GM19240 (cell line): ENCODE measurements around the gene PLEKHG7.

Experiments used
- DNase-seq: peaks from one replicate; pipeline ENCODE4 v3.0.0; 2011; ENCODE audit warnings: low spot score; ENCODE audit not compliant: insufficient read length

The PLEKHG7 gene

DNA sequence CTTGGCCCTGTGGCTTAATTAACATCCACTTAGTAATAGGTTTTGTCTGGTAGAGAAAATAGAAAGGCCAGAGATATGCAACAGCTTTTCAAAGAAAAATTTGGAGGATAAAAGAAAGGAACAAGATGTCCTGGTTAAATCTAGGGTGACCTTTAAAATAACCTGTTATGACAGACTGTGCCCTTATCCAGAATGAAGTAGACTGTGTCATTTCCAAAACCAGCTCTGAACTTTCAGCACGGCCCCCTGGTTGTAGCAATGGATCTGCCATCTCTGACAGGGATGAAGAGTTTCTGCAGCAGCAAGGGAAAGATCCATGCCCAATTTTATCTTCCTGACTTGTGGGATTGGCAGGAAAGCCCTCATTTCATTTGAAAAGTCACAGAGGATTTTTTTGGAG is 5.1 kb downstream of the PLEKHG7 start:
- DNase-seq = no peak

GRCh38 chr12:92715625-92716024 is 12.8 kb downstream of the PLEKHG7 start:
- no peak for DNase-seq

DNA sequence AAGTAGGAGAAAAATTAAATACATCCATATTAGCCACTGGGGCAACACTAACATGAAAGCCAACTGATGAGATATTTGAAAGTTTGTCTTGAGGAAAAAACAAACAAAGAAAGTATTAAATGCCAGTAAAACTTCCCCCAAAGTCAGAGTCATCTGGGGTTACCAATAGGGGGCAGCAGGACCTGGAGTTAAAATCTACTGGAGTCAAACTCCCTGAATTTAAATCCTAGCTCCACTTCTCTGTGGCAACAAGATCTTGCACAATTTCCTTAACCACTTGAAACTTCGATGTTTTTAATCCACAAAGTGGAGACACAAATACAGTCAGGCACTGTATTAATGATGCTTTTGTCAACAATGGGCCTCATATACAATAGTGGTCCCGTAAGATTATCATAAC is 14.4 kb downstream of the PLEKHG7 start:
- no peak for DNase-seq

- no peak for DNase-seq
Observed at GRCh38 chr12:92718483-92718990, 15.7 kb downstream of the PLEKHG7 start.

GRCh38 chr12:92719674-92720073 is 16.9 kb downstream of the PLEKHG7 start:
- no peak for DNase-seq

GRCh38 chr12:92721130-92721529 is 18.3 kb downstream of the PLEKHG7 start:
- DNase-seq = no peak

DNA sequence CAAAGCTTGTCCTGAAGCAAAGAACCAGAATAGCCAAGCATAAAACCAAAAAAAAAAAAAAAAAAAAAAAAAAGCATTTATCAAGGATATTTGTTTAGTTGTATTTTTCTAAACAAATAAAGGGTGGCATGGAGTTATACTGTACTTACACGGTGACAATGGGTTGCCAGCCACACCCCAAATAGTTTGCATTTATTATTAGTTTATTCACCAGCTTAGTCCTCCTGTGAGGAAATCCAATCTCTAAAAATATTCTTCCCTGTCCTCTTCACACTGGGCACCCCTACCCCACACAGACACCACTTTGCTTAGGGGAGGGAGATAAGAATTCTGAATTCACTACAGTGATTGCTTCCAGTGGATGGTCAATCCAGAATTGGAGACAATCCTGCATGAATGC is 18.9 kb downstream of the PLEKHG7 start:
- no peak for DNase-seq

DNA sequence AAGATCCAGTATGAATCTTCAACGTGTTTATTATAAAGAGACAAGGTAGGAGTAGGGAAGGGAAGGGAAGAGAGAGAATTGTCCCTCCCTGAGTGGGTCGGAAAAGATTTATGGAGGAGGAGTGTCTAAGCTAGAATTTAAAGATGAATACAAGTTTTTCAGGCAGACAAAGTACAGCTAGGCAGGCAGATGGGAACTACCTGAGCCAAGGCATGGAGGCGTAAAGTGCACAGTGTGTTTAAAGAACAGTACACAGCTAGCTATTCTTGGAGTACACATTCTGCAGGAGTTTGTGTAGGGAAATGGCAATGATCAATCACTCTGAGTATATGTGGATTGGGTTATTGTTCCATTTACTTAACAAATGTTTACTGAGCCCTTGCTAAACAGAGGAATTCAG is 20.1 kb downstream of the PLEKHG7 start:
- DNase-seq = no peak

DNA sequence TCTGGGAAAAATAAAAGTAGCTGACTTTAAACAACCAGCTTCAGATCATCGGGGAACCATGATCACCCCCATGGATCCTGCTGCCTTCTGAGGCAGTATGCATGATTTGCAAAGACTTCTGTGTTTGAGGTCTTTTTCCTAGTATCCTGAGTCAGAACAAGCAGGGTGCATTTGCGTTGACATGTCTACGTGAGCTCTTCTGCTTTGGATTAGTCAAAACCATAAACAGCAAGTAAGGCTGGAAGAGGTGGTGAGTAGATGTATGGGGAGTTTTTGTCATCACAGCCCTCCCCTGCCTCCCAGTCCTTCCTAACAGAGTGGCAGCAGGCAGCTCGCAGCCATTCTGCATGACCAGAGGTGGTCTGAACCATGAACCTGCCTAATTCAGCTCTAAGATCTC is 24.1 kb downstream of the PLEKHG7 start:
- no peak for DNase-seq

- no peak for DNase-seq
Observed at GRCh38 chr12:92729773-92730305, 27.1 kb downstream of the PLEKHG7 start.

DNA sequence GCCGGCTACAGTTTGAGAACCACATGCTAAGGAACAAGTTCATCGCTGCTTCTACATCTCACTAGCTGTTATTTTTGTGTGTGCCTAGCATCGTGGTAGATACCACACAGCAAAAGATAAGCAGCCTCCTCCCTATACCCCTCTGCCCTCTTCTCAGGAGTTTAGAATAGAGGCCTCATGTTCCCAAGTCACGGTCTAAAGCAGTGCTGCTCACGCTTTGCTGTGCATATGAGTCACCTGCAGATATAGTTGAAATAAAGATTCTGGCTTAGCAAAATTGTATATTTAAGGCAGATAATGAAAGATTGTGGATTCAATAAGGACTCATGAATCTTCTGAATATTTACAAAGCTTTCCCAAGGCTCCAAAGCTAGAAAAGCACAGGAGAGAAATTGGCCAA is 28.0 kb downstream of the PLEKHG7 start:
- DNase-seq = no peak

- DNase-seq = no peak
Observed at GRCh38 chr12:92732216-92732615, 29.4 kb downstream of the PLEKHG7 start.

GRCh38 chr12:92732716-92733115 is 29.9 kb downstream of the PLEKHG7 start:
- no peak for DNase-seq

- no peak for DNase-seq
Observed at GRCh38 chr12:92733181-92733580, 30.4 kb downstream of the PLEKHG7 start.

DNA sequence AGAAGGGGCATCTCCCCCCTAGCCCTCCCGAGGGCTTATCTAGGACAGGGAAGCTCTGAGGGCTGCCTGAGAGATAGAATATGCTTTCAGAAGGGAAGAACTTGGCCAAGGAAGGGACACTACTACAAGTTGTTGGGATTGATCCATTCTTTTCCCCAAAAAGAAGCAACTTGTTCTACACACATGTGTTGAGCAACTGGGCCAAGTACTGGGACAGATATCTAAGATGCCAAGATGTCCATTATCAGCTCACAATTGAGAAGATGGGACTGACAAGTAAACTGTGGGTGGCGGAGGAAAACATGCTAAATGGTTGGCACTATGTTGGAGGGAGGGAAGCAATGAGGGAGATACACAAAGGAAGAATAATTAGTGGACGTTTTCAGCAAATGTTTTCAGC is 30.9 kb downstream of the PLEKHG7 start:
- no peak for DNase-seq

DNA sequence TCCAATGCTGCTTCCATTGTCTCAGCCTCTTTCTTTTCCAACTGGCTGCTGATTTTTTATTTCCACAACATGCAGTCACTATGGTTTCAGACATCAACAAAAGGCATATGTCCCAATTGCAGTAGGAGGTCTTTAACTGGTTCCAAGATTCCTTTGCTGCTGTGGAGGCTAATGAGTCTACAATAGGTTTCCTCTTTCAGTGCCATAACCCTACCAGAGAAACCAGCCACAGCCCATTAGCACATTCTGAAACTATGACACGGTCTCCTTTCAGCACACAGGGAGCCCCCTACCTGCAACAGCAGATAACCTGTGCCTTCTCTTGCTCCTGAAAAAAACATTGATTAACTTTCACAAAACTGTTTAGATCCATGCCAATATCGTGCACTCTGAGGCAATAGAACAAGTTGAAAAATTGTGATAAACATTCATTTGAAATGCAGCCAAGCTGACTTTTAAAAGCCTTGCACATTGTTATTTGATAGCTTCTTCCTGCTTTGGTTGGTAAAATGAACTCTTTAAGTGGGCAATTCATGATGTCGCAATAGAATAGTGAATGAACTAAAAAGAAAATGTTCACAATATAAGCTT is 32.4 kb downstream of the PLEKHG7 start:
- DNase-seq = no peak

DNA sequence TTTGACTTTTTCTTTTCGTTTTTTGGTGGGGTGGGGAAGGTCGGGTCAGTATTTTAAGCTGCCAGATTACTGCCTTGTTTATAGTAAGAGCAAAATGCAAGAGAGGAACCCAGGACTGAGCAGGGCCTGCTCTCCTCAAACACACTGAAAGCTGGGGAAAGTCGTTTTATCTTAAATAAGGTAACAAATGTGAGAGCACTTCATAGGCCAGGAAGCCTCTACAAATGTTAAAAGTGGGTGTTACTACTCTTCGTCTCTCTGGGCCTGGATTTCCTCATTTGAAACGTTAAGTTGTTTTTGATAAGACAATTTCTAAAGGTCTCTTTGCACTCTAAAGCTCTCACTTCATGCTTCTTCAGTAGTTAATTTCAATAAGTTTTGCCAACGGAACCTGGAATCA is 33.8 kb downstream of the PLEKHG7 start:
- DNase-seq = no peak

DNA sequence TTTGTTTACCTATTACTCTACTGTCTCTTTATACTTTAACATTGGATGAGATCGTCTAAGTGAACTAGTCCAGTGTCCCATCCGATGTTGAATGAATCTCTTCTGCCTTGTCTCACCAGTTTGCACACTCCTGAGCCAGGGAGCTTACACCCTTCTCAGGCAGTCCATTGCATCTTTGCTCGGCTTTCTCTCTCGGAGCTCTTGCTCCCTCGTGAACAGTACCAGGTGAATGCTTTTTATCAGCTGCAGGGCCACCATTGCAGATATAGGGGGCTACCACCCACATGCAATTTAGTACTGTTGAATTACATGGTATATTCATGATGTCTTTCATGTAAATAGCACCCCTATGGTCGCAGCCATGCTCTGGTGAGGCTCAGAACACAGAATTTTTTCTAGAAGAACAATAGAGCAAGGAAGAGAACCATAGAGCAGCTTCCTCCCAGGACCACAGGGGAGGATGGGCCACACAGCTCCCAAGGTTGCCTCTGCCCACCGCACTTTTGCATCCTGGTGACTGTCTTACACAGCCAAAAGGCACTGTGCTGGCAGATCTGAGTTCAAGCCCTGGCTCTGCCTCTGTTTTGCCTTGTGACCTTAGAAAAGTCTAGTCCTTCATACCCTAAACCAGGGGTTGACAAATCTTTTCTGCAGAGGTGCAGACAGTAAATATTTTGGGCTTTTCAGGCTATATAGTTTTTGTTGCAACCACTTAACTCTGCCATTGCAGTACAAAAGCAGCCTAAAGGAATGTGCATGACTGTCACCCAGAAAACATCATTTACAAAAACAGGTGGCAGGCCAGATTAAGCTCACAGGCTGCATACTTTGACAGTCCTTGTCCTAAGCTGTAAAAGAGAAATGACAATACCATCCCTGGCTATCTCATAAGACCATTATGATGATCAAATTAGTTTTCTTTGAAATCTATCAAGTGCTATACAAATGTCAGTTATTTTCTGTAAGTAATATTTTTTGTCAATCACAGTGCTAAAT is 35.4 kb downstream of the PLEKHG7 start:
- DNase-seq = no peak

GRCh38 chr12:92739113-92739512 is 36.3 kb downstream of the PLEKHG7 start:
- no peak for DNase-seq

- DNase-seq = no peak
Observed at GRCh38 chr12:92740411-92740810, 37.6 kb downstream of the PLEKHG7 start.

- DNase-seq = no peak
Observed at GRCh38 chr12:92743026-92743425, 40.2 kb downstream of the PLEKHG7 start.

DNA sequence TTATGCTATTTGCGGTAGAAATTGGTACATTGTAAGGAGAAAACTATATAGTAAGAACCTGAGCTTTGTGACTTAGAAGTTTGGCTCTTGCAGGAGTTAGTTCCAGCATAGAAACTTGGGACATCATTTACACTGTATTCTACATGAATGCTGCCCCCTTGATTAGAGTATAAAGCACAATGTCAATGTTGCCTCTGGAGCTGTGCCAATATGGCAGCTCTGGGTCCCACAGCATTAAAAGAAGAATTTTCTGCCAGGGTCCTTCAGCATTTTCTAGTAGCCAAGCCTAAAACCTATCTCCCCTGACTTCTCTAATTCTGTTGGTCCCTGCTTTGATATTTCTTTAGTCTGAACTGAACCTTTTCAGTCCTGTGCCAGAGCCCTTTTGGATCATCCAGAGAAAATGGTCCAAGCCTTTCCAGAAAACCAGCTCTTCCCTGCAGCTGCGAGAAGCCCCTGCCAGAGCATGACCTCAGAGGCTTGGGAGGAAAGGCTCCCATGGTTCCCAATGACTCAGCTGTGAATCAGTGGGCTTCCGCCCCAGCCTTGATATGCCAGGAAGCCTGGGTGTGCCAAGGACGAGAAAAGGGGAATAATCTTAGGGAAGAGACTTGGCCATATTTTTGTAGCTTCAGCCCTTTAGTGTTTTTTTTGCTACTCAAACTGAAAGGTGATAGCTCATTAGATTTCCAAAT is 43.2 kb downstream of the PLEKHG7 start:
- no peak for DNase-seq
